ENCODE results near the gene A1CF.

DNA sequence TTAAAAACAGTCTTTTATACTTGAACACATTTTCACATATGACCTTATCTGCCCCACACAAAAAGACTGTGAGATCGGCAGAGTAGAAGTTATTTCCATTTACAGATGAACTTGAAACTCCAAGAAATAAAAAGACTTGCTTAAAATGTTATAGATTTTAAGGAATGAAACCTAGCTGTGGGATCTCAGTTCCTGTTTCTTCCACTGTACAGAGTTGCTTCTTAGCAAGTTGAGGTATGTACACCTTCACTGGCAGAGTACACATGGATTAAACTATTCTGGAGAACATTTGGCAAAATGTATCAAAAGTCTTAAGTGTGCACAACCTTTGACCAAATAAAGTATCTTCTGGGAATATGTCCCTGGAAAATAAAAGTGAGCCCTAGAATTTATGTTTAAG lies 48.3 kb downstream of the A1CF start:
- TF ChIP-seq POLR2AphosphoS5 (IDR thresholded peaks at IDR 0.05), result no peak
- TF ChIP-seq, protein P1, sequence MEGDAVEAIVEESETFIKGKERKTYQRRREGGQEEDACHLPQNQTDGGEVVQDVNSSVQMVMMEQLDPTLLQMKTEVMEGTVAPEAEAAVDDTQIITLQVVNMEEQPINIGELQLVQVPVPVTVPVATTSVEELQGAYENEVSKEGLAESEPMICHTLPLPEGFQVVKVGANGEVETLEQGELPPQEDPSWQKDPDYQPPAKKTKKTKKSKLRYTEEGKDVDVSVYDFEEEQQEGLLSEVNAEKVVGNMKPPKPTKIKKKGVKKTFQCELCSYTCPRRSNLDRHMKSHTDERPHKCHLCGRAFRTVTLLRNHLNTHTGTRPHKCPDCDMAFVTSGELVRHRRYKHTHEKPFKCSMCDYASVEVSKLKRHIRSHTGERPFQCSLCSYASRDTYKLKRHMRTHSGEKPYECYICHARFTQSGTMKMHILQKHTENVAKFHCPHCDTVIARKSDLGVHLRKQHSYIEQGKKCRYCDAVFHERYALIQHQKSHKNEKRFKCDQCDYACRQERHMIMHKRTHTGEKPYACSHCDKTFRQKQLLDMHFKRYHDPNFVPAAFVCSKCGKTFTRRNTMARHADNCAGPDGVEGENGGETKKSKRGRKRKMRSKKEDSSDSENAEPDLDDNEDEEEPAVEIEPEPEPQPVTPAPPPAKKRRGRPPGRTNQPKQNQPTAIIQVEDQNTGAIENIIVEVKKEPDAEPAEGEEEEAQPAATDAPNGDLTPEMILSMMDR (IDR thresholded peaks at IDR 0.05 in 8 of 11, conservative IDR thresholded peaks at IDR 0.05 in 3 of 11), result no peak
